DND-41 (cell line): ENCODE data around the gene PREX1.

ENCODE experiments used
- ATAC-seq: fragments of 200-7000 bp; cut with Tn5 transposase; 3 replicates; pipeline ENCODE4 v1.9.1; 2021; ENCODE audit warnings: low read depth; ENCODE audit not compliant: insufficient read depth
- DNase-seq: peaks from one replicate; pipeline ENCODE4 v3.0.0-alpha.2; 2020
- H2AFZ ChIP-seq: 2 replicates; pipeline ENCODE4 v1.6.0; 2012; ENCODE audit warnings: low read depth, low read length
- H3K27ac ChIP-seq: 2 replicates; pipeline ENCODE4 v1.5.1; 2012; ENCODE audit warnings: low read length, inconsistent platforms
- H3K27me3 ChIP-seq: fragments of 200-600 bp; sonication (generic); 2 replicates; pipeline ENCODE4 v1.6.0; 2012; ENCODE audit warnings: low read length, mild to moderate bottlenecking, inconsistent platforms; ENCODE audit not compliant: insufficient read depth, poor library complexity
- H3K36me3 ChIP-seq: 2 replicates; pipeline ENCODE4 v1.5.1; 2012; ENCODE audit warnings: low read length, inconsistent platforms; ENCODE audit not compliant: insufficient read depth
- H3K4me1 ChIP-seq: 2 replicates; pipeline ENCODE4 v1.5.1; 2012; ENCODE audit warnings: mild to moderate bottlenecking, low read length; ENCODE audit not compliant: insufficient read depth
- H3K4me2 ChIP-seq: 2 replicates; pipeline ENCODE4 v1.6.0; 2012; ENCODE audit warnings: mild to moderate bottlenecking, moderate library complexity, low read length, inconsistent platforms; ENCODE audit not compliant: insufficient read depth
- H3K4me3 ChIP-seq, 2 experiments: fragments of 200-600 bp in 1 of 2; shearing (Covaris generic) in 1 of 2; 2 replicates each; pipeline ENCODE4 v1.5.1; 2012 to 2016; ENCODE audit warnings: inconsistent platforms in 2 of 2, low read length in 2 of 2, mild to moderate bottlenecking in 2 of 2, low read depth in 1 of 2, moderate library complexity in 1 of 2
- H3K79me2 ChIP-seq: 2 replicates; pipeline ENCODE4 v1.6.0; 2012; ENCODE audit warnings: low read length, inconsistent platforms; ENCODE audit not compliant: insufficient read depth
- H3K9ac ChIP-seq: 2 replicates; pipeline ENCODE4 v1.6.0; 2012; ENCODE audit warnings: low read depth, mild to moderate bottlenecking, inconsistent platforms, low read length, moderate library complexity
- H3K9me3 ChIP-seq: 2 replicates; pipeline ENCODE4 v1.5.1; 2012; ENCODE audit warnings: low read length, moderate library complexity, mild to moderate bottlenecking, inconsistent platforms; ENCODE audit not compliant: insufficient read depth, severe bottlenecking
- H4K20me1 ChIP-seq: 2 replicates; pipeline ENCODE4 v1.6.0; 2012; ENCODE audit warnings: low read length; ENCODE audit not compliant: insufficient read depth
- CTCF ChIP-seq: IDR thresholded peaks from 2 replicates; pipeline ENCODE4 v1.5.1; 2012; ENCODE audit warnings: borderline replicate concordance, low read length, moderate library complexity, mild to moderate bottlenecking; ENCODE audit not compliant: poor library complexity, severe bottlenecking; ENCODE audit errors: extremely low read depth
- EZH2 ChIP-seq: IDR thresholded peaks from 3 replicates; pipeline ENCODE4 v1.6.1; 2012; ENCODE audit warnings: borderline replicate concordance, low read depth, mild to moderate bottlenecking, moderate library complexity, low read length, inconsistent platforms; ENCODE audit not compliant: severe bottlenecking

PREX1 gene

GRCh38 chr20:48827855-48828733, at the start of gene PREX1:
TSS of gene PREX1 (minus strand) at chr20:48827999. CDS start at chr20:48827860, 139 bp downstream.
- Histone ChIP-seq H3K4me2 (peak within 1 kb of the TSS; percentile 53), H3K79me2 (no peaks in the 10 kb centered on the region), H3K27ac (no peak within 1 kb of the TSS), H3K27me3 (peaks cover 16% of the 10 kb centered on the region), H2AFZ (peak within 1 kb of the TSS; percentile 39; the same call in 1 of the 2 replicates), H3K9ac (peak within 1 kb of the TSS; percentile 26; the same call in 1 of the 2 replicates), H3K9me3 (no peaks in the 10 kb centered on the region), H3K4me1 (peaks cover 12% of the 10 kb centered on the region), H3K36me3 (no peaks in the 10 kb centered on the region), H3K4me3 (peak within 1 kb of the TSS in 1 of 2 experiments; percentile 50; a peak in 2 of 4 replicates), H4K20me1 (no peaks in the 10 kb centered on the region)
- TF ChIP-seq CTCF (no peak), EZH2 (peak; percentile 39)
- DNase-seq (peak; percentile 80), ATAC-seq (peak; percentile 69)

GRCh38 chr20:48877304-48877703, 49.5 kb upstream of the PREX1 start:
- no peak overlapping the region for H3K9ac ChIP-seq
- H3K36me3 ChIP-seq, result no peaks in the 10 kb centered on the region
- H3K27ac ChIP-seq, result no peak overlapping the region
- no peaks in the 10 kb centered on the region for H3K9me3 ChIP-seq
- H3K79me2 ChIP-seq, result no peaks in the 10 kb centered on the region
- no peak overlapping the region for H2AFZ ChIP-seq
- H3K27me3 ChIP-seq, result no peaks in the 10 kb centered on the region
- H4K20me1 ChIP-seq, result peaks cover 4% of the 10 kb centered on the region; the same call in 1 of the 2 replicates
- DNase-seq, result peak; percentile 35
- ATAC-seq, result peak; percentile 72
- no peaks in the 10 kb centered on the region for H3K4me1 ChIP-seq
- no peak overlapping the region for H3K4me3 ChIP-seq
- no peak overlapping the region for H3K4me2 ChIP-seq
- peak; percentile 44 for TF ChIP-seq CTCF
- no peak for TF ChIP-seq EZH2

- no peaks in the 10 kb centered on the region for H3K27me3 ChIP-seq
- no peak overlapping the region for H3K4me2 ChIP-seq
- H3K79me2 ChIP-seq, result no peaks in the 10 kb centered on the region
- H3K9ac ChIP-seq, result no peak overlapping the region
- H3K4me3 ChIP-seq, result no peak overlapping the region
- TF ChIP-seq CTCF (no peak), EZH2 (no peak)
- ATAC-seq, result no peak
- H3K4me1 ChIP-seq, result no peaks in the 10 kb centered on the region
- H4K20me1 ChIP-seq, result peaks cover 4% of the 10 kb centered on the region; the same call in 1 of the 2 replicates
- H3K27ac ChIP-seq, result no peak overlapping the region
- no peaks in the 10 kb centered on the region for H3K36me3 ChIP-seq
- no peaks in the 10 kb centered on the region for H3K9me3 ChIP-seq
- no peak for DNase-seq
- H2AFZ ChIP-seq, result no peak overlapping the region
These were observed 48.1 kb upstream of the PREX1 start for GRCh38 chr20:48875914-48876240.
